ENCODE data around the gene ASCL2.

ASCL2 gene, protein sequence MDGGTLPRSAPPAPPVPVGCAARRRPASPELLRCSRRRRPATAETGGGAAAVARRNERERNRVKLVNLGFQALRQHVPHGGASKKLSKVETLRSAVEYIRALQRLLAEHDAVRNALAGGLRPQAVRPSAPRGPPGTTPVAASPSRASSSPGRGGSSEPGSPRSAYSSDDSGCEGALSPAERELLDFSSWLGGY

DNA sequence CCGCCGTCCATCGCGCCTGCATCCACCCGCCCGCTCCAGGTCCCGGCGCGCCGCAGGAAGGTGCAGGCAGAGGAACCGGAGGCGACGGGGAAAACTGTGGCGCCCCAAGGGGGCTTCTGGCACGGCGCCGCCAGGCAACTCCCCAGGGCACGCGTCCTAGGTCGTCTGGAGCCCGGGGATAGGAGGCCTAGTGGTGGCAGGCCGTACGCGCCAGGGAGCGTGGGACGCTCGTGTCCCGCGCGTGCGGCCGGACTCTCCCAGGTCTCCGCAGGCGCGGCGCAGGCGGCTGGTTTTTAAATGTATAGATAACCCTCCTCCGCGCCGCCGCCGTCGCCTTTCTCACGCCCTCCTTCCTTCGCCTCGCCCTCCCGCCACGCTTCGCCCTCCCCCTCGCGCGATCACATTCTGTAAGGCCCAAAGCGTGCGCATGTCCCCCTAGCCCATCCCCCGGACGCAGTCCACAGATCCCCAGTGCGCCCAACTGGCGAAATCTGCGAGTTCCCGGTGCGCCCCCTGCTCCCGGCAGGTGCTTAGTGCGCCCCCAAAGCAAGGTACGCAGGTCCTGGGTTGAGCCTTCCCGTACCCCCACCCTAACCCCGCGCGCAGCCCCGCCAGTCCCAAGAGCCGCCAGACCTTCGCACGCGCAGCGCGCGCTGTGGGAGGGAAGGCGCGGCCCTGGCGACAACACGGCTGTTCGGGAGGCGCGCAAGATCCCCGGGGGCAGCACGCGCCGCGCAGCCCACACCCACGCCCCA lies at the start of gene ASCL2:
Gene ASCL2 (minus strand): TSS at position 267 of the 755 bp plus-strand sequence. CDS start 256 bp downstream, at position 11.
- no peak for DNase-seq (ENCODE audit: low read depth in 2 of 2)

DNA sequence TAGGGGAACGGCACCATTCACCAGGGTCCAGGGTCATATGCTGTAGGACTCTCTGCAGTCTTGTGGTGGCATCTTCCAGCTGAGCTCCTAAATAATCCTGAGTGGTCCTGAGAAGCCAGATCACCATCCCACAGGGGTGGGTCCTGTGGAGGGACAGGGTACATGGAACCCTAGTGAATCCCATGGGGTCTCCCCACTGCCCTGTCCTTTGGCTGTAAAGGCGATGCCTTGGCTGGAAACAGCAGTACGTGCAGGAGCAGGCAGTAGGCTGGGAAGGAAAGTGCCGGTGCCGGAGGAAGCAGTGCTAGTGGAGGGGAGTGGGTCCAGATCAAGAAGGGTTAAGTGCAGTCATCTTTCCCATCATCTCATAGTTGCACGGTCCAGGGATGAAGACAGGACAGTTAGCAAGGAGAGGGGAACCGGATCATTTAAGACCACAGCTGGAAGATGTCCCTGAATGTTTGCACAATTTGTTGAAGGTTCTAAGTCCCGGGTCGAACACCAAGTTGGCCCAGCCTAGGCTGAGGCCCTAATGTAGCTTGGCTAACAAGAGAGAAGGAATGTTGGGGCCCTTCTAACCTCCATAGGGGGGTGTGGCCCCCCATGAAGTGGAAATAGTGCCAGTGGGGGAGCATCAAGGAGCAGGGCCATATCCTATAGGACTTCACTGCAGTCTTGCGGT lies 49.5 kb upstream of the ASCL2 start:
- no peak for DNase-seq (ENCODE audit: low read depth in 2 of 2)

DNA sequence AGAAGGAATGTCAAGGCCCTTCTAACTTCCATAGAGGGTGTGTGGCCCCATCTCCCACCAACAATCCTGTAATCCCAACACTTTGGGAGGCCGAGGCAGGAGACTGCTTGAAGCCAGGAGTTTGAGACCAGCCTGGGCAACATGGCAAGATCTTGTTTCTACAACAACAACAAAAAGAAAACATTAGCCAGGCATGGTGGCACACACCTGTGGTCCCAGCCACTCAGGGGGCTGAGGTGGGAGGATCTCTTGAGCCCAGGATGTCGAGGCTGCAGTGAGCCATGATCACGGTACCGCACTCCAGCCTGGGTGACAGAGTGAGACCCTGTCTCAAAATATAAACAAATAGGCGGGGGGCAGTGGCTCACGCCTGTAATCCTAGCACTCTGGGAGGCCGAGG lies 48.3 kb upstream of the ASCL2 start:
- no peak for DNase-seq (ENCODE audit: low read depth in 2 of 2)

DNA sequence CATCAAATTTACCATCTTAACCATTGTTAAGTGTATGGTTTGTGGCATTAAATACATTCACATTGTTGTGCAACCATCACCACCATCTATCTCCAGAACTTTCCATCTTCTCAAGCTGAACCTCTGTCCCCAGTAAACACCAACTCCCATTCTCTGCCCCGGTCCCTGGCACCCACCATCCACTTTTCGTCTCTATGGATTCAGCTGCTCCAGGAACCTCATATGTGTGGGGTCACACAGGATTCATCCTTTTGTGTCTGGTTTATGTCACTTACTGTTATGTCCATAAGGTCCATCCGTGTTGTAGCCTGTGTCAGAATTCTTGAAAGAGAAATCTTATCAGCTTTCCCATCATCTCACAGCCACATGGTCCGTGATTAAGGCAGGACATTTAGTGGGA lies 47.7 kb upstream of the ASCL2 start:
- DNase-seq (ENCODE audit: low read depth in 2 of 2) = no peak

GRCh38 chr11:2317354-2318050 lies 47.1 kb upstream of the ASCL2 start:
- DNase-seq (ENCODE audit: low read depth in 2 of 2) = no peak

- no peak for DNase-seq (ENCODE audit: low read depth in 2 of 2)
Measured at GRCh38 chr11:2316963-2317244, 46.5 kb upstream of the ASCL2 start.

DNA sequence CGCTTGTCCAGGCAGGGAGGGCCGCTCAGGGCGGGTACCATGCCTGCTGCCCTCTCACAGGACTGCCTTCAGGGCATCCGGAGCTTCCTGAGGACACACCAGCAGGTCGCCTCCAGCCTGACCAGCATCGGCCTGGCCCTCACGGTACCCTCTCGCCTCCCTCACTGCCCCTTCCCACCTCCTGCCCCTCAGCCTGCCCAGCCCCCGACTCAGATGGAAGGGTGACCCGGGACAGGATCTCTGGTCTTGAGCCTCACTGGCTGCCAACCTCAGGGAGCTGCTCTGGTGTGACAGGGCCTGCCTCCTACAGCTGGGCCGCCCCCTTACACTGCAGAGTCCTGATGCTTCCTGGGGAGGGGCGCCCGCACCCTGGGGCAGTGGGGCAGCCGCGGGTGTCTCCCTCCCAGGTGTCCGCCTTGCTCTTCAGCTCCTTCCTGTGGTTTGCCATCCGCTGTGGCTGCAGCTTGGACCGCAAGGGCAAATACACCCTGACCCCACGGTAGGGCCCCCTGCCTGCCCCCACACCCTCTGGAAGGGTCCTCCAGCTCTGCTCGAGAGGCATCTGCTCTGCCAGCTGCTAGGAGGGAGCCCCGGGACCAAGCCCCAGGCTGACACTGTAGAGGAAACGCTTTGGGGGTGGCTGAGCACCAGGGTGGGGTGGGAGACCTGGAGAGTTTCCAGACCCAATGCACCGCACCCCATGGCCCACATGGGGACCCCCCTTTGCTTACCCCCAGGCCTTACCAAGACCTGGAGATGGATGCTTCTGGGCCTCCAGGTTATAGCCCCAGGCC lies 46.0 kb upstream of the ASCL2 start:
- DNase-seq (ENCODE audit: low read depth in 2 of 2) = no peak

GRCh38 chr11:2315395-2316168 lies 45.2 kb upstream of the ASCL2 start:
- no peak for DNase-seq (ENCODE audit: low read depth in 2 of 2)

- peak; percentile 76 to 78 for DNase-seq (ENCODE audit: low read depth in 2 of 2)
Measured at GRCh38 chr11:2314525-2315394, 44.4 kb upstream of the ASCL2 start.

DNA sequence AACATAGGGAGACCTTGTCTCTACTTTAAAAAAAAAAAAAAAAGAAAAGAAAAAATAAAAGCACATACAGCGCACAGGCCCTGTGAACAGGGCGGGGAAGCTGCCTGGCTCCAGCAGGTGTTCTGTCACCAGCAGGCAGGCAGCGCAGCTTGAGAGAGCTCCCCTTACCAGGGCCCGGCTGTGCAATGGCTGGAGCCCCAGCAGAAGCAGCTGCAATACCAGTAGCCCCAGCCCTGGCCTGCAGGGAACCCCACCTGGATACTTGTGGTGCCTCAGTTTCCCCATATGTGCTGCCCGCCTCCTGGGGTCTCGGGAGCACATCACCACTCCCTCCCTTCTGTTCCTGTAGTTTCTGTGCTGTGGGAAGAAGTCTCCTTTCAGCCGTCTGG lies 43.7 kb upstream of the ASCL2 start:
- no peak for DNase-seq (ENCODE audit: low read depth in 2 of 2)

- no peak for DNase-seq (ENCODE audit: low read depth in 2 of 2)
Measured at GRCh38 chr11:2313051-2313951, 42.9 kb upstream of the ASCL2 start.

- no peak for DNase-seq (ENCODE audit: low read depth in 2 of 2)
Measured at GRCh38 chr11:2312232-2313042, 42.0 kb upstream of the ASCL2 start.

GRCh38 chr11:2311353-2312133 lies 41.2 kb upstream of the ASCL2 start:
- no peak for DNase-seq (ENCODE audit: low read depth in 2 of 2)

GRCh38 chr11:2310786-2311352 lies 40.5 kb upstream of the ASCL2 start:
- DNase-seq (ENCODE audit: low read depth in 2 of 2) = no peak

DNA sequence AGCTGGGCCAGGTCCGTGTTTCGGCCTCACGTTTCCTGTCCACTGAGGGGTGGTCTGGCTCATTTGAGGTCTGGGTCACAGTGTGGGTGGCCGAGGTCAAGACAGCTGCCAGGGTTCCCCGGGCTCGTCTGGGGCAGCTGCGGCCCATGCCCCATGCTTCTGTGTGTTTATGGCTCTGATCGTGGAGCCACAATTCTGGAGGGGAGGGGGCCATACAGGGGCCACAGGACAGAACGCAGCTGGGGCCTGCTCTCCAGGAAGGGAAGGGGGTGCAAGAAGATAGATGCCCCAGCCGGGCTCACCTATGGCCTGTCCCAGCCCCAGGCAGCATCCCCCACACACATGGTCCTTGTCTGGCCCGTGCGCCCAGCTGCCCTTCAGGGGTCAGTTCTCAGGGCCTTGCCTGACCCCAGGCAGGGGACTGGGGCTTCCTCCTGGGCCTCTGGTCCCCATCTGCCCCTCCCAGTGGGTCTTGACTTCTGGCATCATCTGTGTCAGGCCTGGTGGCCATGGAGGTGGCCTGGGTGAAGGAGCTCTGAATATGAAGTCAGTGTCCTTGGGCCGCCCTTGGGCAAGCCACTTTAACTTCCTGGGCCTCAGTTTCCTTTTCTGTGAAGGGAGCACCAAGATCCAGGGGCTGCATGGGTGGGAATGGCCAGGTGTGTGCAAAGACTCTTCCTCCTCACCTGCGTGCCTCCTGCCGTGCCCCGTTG lies 39.8 kb upstream of the ASCL2 start:
- DNase-seq (ENCODE audit: low read depth in 2 of 2) = no peak

Data from fibroblast of skin of left biceps (primary cell).